HAP-1 (cell line): ENCODE measurements around the gene CCR4.
"Not testable (repeated sequence)": the region's sequence is repeated elsewhere in the genome, so short reads cannot be mapped to it uniquely, and the experiment has no call there.

ENCODE experiments used
- DNase-seq, 2 experiments: peaks; one replicate each; pipeline ENCODE4 v3.0.0-alpha.2; 2016 to 2020; ENCODE audit warnings: low spot score in 2 of 2
- H3K27me3 ChIP-seq: fragments of 250-450 bp; sonication (Bioruptor Pico); 2 replicates; pipeline ENCODE4 v1.5.1; 2020; ENCODE audit warnings: low read depth, mild to moderate bottlenecking, moderate library complexity
- H3K36me3 ChIP-seq: fragments of 250-450 bp; sonication (Bioruptor Pico); replicated peaks from 2 replicates; pipeline ENCODE4 v1.5.1; 2020; ENCODE audit warnings: mild to moderate bottlenecking
- H3K4me1 ChIP-seq: fragments of 250-450 bp; sonication (Bioruptor Pico); 2 replicates; pipeline ENCODE4 v1.5.1; 2020; ENCODE audit warnings: mild to moderate bottlenecking
- H3K4me3 ChIP-seq: fragments of 250-450 bp; sonication (Bioruptor Pico); 2 replicates; pipeline ENCODE4 v1.5.1; 2020; ENCODE audit warnings: mild to moderate bottlenecking, moderate library complexity
- H3K9me3 ChIP-seq: fragments of 250-450 bp; sonication (Bioruptor Pico); 2 replicates; pipeline ENCODE4 v1.5.1; 2020; ENCODE audit warnings: mild to moderate bottlenecking, moderate library complexity
- in situ Hi-C: fragments of 300-500 bp; cut with MboI; formaldehyde crosslinking; loops from 3 replicates; pipeline ENCODE4 v1.14.3; 2020; ENCODE audit warnings: low sequenced_read_pairs, inconsistent platforms, mixed read lengths

CCR4 gene

GRCh38 chr3:32959371-32959770, 7.9 kb downstream of the CCR4 start:
- Histone ChIP-seq H3K4me3 (no peak overlapping the region), H3K27me3 (no peaks in the 10 kb centered on the region), H3K4me1 (no peaks in the 10 kb centered on the region), H3K36me3 (no peaks in the 10 kb centered on the region), H3K9me3 (no peaks in the 10 kb centered on the region; the same call in 1 of the 2 replicates)
- in situ Hi-C loops, result loop anchor here (25.0 kb wide), 2 partner anchors 403 to 828 kb away; partner anchors contain the start of gene PDCD6IP
- no peak for DNase-seq

- H3K27me3 ChIP-seq, result no peaks in the 10 kb centered on the region
- in situ Hi-C loops, result loop anchor here (25.0 kb wide), 2 partner anchors 402 to 827 kb away; partner anchors contain the start of gene PDCD6IP
- H3K4me1 ChIP-seq, result no peaks in the 10 kb centered on the region
- no peak overlapping the region for H3K4me3 ChIP-seq
- no peak for DNase-seq
- H3K9me3 ChIP-seq, result peaks cover 6% of the 10 kb centered on the region
- H3K36me3 ChIP-seq, result no peaks in the 10 kb centered on the region
These were observed 9.1 kb downstream of the CCR4 start for GRCh38 chr3:32960404-32961170.

GRCh38 chr3:32961189-32961715, 9.8 kb downstream of the CCR4 start:
- H3K27me3 ChIP-seq, result no peaks in the 10 kb centered on the region
- no peak for DNase-seq
- no peaks in the 10 kb centered on the region for H3K36me3 ChIP-seq
- H3K9me3 ChIP-seq, result peaks cover 12% of the 10 kb centered on the region
- in situ Hi-C loops, result loop anchor here (25.0 kb wide), 2 partner anchors 401 to 826 kb away; partner anchors contain the start of gene PDCD6IP
- H3K4me3 ChIP-seq, result no peak overlapping the region
- H3K4me1 ChIP-seq, result no peaks in the 10 kb centered on the region

GRCh38 chr3:32963871-32964270, 12.4 kb downstream of the CCR4 start:
- DNase-seq, result no peak
- Histone ChIP-seq H3K27me3 (no peaks in the 10 kb centered on the region), H3K4me3 (no peak overlapping the region), H3K36me3 (no peaks in the 10 kb centered on the region), H3K9me3 (peaks cover 16% of the 10 kb centered on the region), H3K4me1 (no peaks in the 10 kb centered on the region)
- in situ Hi-C loops, result loop anchor here (25.0 kb wide), 2 partner anchors 398 to 823 kb away; partner anchors contain the start of gene PDCD6IP

GRCh38 chr3:32964781-32965180, 13.3 kb downstream of the CCR4 start:
- in situ Hi-C loops, result loop anchor here (25.0 kb wide), 2 partner anchors 398 to 823 kb away; partner anchors contain the start of gene PDCD6IP
- H3K27me3 ChIP-seq, DNase-seq, H3K4me1 ChIP-seq, H3K36me3 ChIP-seq, H3K4me3 ChIP-seq: not testable (repeated sequence)
- H3K9me3 ChIP-seq, result peaks cover 16% of the 10 kb centered on the region

GRCh38 chr3:32965617-32966213, 14.3 kb downstream of the CCR4 start:
- not testable (repeated sequence) for DNase-seq, H3K4me3 ChIP-seq, H3K27me3 ChIP-seq, H3K4me1 ChIP-seq, H3K36me3 ChIP-seq
- in situ Hi-C loops, result loop anchor here (25.0 kb wide), 2 partner anchors 397 to 822 kb away; partner anchors contain the start of gene PDCD6IP
- H3K9me3 ChIP-seq, result peaks cover 16% of the 10 kb centered on the region

GRCh38 chr3:32966627-32967026, 15.2 kb downstream of the CCR4 start:
- not testable (repeated sequence) for H3K36me3 ChIP-seq, H3K4me1 ChIP-seq, H3K27me3 ChIP-seq, DNase-seq, H3K4me3 ChIP-seq
- peaks cover 16% of the 10 kb centered on the region for H3K9me3 ChIP-seq
- in situ Hi-C loops, result loop anchor here (25.0 kb wide), 2 partner anchors 396 to 821 kb away; partner anchors contain the start of gene PDCD6IP

GRCh38 chr3:32968166-32968919, 16.9 kb downstream of the CCR4 start:
- H3K4me1 ChIP-seq, result no peaks in the 10 kb centered on the region
- no peaks in the 10 kb centered on the region for H3K27me3 ChIP-seq
- no peaks in the 10 kb centered on the region for H3K36me3 ChIP-seq
- no peak for DNase-seq
- no peak overlapping the region for H3K4me3 ChIP-seq
- in situ Hi-C loops, result loop anchor here (25.0 kb wide), 2 partner anchors 394 to 819 kb away; partner anchors contain the start of gene PDCD6IP
- peaks cover 16% of the 10 kb centered on the region for H3K9me3 ChIP-seq

- in situ Hi-C loops, result loop anchor here (25.0 kb wide), 2 partner anchors 393 to 818 kb away; partner anchors contain the start of gene PDCD6IP
- no peak for DNase-seq
- H3K4me3 ChIP-seq, result no peak overlapping the region
These were observed 17.5 kb downstream of the CCR4 start for GRCh38 chr3:32968920-32969389.

GRCh38 chr3:32969656-32970055, 18.2 kb downstream of the CCR4 start:
- in situ Hi-C loops, result loop anchor here (25.0 kb wide), 2 partner anchors 393 to 818 kb away; partner anchors contain the start of gene PDCD6IP

More at GRCh38 chr3:32968920-32969389, 17.5 kb downstream of the CCR4 start:
- Histone ChIP-seq H3K36me3 (no peaks in the 10 kb centered on the region), H3K9me3 (peaks cover 16% of the 10 kb centered on the region), H3K4me1 (no peaks in the 10 kb centered on the region), H3K27me3 (no peaks in the 10 kb centered on the region)

GRCh38 chr3:32971291-32971690, 19.8 kb downstream of the CCR4 start:
- not testable (repeated sequence) for H3K4me1 ChIP-seq, H3K4me3 ChIP-seq, H3K27me3 ChIP-seq, DNase-seq, H3K9me3 ChIP-seq, H3K36me3 ChIP-seq
- in situ Hi-C loops, result loop anchor here (25.0 kb wide), 2 partner anchors 391 to 816 kb away; partner anchors contain the start of gene PDCD6IP

More at GRCh38 chr3:32969656-32970055, 18.2 kb downstream of the CCR4 start:
- Histone ChIP-seq H3K36me3 (no peaks in the 10 kb centered on the region), H3K9me3 (peaks cover 16% of the 10 kb centered on the region), H3K27me3 (no peaks in the 10 kb centered on the region), H3K4me3 (no peak overlapping the region), H3K4me1 (no peaks in the 10 kb centered on the region)
- DNase-seq, result no peak

GRCh38 chr3:32972482-32973146, 21.2 kb downstream of the CCR4 start:
- DNase-seq, result no peak
- H3K36me3 ChIP-seq, result no peaks in the 10 kb centered on the region
- H3K4me1 ChIP-seq, result no peaks in the 10 kb centered on the region
- no peaks in the 10 kb centered on the region for H3K9me3 ChIP-seq
- H3K27me3 ChIP-seq, result no peaks in the 10 kb centered on the region
- in situ Hi-C loops, result loop anchor here (25.0 kb wide), 2 partner anchors 390 to 815 kb away; partner anchors contain the start of gene PDCD6IP
- no peak overlapping the region for H3K4me3 ChIP-seq
